Measurements from ENCODE around the gene IFI27L1.

DNA sequence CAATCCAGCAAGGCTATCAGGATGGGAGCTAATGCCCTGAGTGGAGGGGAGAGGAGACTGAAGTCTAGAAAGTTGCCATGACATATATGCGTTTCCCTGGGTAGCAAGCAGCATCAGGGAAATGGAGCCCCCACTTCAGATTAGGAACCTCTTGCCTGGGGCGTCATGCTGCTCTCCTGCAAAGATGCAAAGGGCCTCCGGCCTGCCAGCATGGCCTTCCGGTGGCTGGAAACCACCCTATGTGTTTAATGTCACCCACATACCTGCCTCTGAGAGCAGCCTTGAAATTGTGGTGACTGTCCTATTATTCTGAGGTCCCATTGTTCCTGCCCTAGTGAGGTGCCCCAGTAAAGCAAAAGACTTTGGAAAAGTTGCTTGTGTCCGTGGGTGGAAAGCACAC lies 58.3 kb downstream of the IFI27L1 start:
- TF ChIP-seq ZNF264 (CRISPR knock-in tag; IDR thresholded peaks at IDR 0.05): no peak
- TF ChIP-seq, protein P1, sequence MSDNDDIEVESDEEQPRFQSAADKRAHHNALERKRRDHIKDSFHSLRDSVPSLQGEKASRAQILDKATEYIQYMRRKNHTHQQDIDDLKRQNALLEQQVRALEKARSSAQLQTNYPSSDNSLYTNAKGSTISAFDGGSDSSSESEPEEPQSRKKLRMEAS (IDR thresholded peaks at IDR 0.05): no peak
- TF ChIP-seq CHCHD3 (CRISPR knock-in tag; IDR thresholded peaks at IDR 0.05): no peak
- no peak for TF ChIP-seq RFX3 (CRISPR knock-in tag; IDR thresholded peaks at IDR 0.05)
